NCI-H69 (cell line): ENCODE measurements around the gene PLEKHA1.

ENCODE experiments used
- DNase-seq: peaks from one replicate; lab custom pipeline; 2025; lab: John Stamatoyannopoulos, UW

The PLEKHA1 gene

DNA sequence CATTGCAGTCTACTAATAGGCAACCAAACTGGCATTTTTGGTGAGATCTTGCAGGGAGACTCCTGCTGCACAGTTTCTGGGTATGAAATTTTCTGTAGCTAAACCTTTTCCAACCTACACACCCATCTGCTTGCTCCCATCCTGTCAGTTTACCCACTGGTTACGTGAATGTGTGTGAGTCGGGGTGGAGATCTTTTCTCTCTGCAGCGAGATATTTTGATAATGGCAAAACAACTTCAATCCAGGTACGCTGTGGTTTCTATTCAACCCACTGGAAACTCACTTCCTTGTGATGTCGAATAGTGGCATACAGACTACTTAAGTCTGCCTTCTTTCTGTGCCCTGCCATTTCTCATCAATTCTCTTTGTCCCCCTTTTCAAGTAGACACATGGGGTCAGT, 4.5 kb downstream of the PLEKHA1 start:
- no peak for DNase-seq

DNA sequence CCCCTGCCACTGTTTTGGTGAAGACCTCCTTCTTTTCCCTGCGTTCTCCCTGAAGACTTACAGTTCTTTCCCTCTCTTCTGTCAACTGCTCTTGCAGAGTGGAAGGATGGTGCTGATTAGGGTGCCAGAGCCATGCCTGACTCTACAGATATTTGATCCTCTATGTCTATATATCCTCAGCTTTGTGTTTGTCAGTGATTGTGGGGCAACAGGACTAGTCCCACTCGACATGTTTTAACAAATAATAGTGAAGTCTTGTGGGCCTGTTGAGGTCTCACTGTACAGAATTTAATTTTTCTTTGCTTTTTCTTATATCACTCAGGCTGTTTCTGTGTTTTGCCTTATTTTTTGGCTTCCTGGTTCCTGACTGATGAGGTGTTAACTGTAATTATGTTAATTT, 5.0 kb downstream of the PLEKHA1 start:
- no peak for DNase-seq

DNA sequence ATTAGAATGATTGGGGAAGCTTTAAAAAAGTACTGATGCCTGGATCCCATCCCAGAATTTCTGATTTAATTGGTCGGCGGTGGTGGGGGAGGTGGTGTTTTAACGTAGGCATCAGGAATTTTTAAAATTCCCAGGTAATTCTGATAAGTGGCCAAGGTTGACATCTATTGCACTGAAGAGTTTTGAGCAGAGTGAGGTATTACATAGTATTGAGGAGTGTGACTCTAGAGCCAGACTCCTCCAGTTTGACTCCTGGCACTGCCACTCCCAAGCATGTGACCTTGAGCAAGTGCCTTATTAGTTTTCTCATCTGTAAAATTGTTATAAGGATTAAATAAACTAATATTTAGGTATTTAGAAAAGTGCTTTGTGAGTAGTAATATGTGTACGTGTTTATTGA, 6.2 kb downstream of the PLEKHA1 start:
- DNase-seq: no peak

- no peak for DNase-seq
These were observed 7.2 kb downstream of the PLEKHA1 start for GRCh38 chr10:122381680-122382079.

- no peak for DNase-seq
These were observed 12.0 kb downstream of the PLEKHA1 start for GRCh38 chr10:122386514-122386913.

DNA sequence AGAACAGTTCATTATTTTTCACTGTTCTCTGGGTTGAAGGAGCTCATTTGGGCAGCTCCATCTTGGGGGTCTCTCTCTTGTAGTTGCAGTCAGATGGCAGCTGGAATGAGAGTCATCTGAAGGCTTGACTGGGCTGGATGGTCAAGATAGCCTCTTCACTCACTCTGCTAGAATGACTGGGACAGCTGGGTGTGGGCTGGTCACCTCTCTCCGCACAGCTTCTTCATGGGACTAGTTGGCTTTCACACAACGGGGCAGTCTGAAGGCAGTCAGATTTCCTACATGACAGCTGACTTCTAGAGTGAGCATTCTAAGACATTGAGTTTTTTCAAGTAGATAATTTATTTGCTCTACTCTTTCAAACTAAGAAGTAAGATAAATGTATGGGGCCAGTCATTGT, 13.1 kb downstream of the PLEKHA1 start:
- DNase-seq: no peak

DNA sequence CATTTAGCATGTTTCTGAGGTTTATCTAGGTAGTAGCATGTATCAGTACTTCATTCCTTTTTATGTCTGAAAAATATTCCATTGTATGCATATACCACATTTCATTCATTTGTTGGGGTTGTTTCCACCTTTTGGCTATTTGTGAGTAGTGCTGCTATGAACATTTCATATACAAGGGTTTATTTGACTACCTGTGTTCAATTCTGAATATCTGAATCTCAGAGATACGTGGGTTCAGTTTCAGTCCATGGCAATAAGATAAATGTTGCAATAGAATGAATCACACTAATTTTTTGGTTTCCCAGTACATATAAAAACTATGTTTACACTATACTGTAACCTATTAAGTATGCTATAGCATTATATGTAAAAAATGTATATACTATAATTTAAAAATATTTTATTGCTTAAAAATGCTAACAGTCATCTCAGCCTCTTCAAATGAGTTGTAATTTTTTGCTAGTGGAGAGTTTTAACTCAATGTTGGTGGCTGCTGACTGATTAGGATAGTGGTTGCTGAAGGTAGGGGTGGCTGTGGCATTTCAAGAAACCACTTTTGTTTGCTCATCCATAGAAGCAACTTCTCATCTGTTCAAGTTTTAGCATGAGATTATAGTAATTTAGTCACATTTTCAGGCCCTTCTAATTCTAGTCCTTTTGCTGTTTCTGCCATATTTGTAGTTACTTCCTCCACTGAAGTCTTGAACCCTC, 13.9 kb downstream of the PLEKHA1 start:
- DNase-seq: no peak

- DNase-seq: no peak
These were observed 15.8 kb downstream of the PLEKHA1 start for GRCh38 chr10:122390271-122390670.

DNA sequence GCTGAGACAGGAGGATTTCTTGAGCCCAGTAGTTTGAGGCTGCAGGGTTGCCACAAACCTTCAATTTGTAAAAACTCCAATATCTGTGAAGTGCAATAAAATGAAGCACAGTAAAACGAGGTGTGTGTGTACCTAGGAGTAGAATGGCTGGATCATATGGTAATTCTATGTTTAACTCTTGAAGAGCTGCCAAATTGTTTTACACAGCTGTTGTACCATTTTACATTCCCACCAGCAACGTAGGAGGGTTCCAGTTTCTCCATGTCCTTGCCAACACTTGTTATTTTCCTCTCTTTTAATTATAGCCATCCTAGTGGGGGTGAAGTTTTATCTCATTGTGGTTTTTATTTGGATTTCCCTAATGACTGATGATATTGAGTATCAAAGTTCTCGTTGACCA, 16.2 kb downstream of the PLEKHA1 start:
- DNase-seq: peak; percentile 5

DNA sequence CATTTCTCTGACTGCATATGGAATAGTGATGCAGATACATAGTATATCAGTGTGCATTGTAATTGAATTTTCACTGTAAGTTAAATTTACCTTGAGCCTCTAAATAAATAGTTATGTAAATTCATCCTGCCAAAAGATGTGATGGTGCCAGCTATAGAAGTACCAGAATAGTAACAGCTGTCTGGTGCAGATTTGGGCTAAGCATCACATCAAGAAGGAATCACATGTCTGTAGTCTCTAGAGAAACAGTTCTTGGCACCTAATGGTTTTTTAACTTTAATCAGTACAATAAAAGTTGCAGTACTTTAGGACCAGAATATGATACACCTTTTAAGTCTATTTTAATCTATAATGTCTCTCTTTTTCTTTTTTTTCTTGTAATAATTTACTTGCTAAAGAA, 17.4 kb downstream of the PLEKHA1 start:
- DNase-seq: no peak

GRCh38 chr10:122392835-122393234, 18.3 kb downstream of the PLEKHA1 start:
- no peak for DNase-seq

DNA sequence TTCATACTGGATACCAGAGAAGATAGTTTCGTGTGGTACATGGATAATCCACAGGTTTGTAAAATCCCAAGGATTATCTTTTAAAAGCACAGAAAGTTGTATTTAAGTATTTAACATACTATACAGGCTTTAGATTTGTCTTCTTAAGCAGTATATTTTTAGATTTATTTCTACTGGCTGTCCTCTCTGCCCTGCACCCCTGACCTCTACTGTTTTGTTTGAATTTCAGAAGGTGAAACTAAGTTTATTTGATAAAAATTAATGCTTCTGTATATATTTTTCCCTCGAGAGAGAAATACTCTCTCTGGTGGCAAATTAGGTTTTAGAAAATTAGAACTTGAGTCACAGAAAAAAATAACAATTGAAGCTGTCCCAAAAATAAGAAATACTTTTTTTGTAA, 18.8 kb downstream of the PLEKHA1 start:
- DNase-seq: no peak

DNA sequence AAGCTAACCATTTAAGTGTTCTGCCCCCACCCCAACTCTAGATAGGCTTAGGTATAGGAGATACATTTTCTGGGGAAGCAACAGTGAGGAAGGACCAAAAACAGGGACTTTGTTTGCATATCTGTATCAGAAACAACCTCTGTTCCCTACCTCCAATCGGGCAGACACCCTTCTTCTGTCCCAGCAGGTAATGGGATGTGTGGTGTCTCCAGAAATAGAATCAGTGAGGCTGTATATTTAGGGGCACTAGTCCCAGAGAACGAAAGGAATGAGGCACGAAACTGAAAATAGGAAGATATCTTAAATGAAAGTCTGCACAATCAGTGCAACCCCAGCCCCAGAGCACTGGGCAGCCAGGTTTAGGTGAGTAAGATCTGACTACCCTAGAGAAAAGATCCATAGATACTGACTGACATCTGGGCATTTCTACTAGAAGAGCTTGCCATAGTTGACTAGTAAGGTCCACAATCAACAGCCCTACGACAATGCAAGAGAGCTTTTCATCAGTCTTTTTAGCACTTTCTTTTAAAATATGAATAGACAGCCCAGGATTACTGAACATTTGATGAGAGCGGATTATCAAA, 28.1 kb downstream of the PLEKHA1 start:
- DNase-seq: no peak

DNA sequence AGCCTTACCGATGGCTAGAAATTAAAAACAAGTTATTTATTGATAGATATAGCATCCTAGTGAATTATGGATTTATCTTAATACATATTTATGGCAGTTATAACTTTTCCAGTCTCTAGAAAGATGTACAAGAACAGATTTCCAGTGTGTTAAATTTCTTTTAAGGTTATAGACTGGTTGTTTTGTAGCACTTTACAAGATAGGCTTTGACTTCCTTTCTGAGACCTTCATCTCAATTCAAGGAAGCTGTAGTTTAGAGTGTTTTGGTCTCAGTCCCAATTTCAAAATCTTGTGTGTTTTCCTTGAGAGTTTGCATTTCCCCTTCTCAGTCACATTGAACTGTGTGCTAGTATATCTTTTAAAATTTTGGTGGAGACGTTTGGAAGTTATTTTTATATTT, 30.1 kb downstream of the PLEKHA1 start:
- no peak for DNase-seq

GRCh38 chr10:122407375-122408125, 33.0 kb downstream of the PLEKHA1 start:
- no peak for DNase-seq

- DNase-seq: no peak
These were observed 38.8 kb downstream of the PLEKHA1 start for GRCh38 chr10:122413327-122413726.

GRCh38 chr10:122417667-122418066, 43.2 kb downstream of the PLEKHA1 start:
- no peak for DNase-seq

- DNase-seq: no peak
These were observed 44.5 kb downstream of the PLEKHA1 start for GRCh38 chr10:122419016-122419415.

- DNase-seq: no peak
These were observed 45.5 kb downstream of the PLEKHA1 start for GRCh38 chr10:122419876-122420623.

DNA sequence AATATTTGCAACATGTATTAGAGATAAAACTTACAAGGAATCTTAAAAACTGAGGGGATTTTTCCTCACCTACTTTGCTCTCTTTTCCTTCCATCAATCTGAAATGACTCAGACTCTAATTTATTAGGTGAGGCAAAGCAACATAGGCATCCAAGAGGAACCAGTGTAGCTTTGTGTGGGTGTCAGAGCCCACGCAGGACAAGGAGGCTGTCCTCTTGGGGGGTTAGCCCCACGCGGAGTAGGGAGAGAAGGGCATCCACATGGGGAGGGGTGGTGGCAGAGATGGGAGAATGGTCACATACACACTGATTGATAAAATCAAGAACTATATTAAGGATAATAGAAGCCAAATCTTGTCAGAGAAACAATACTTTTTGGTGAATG, 46.1 kb downstream of the PLEKHA1 start:
- DNase-seq: no peak

- no peak for DNase-seq
These were observed 46.6 kb downstream of the PLEKHA1 start for GRCh38 chr10:122421054-122421625.

GRCh38 chr10:122421742-122422141, 47.2 kb downstream of the PLEKHA1 start:
- DNase-seq: no peak
